ENCODE measurements around the gene PARS2. TPM values are rescaled to one million over a fixed set of nuclear protein-coding genes. Genes with fewer than 3 reads are reported as not detected.

Gene PARS2
- total and polyA plus RNA-seq, 2 experiments from 2014 or later, result 5.9 to 13.6 TPM

DNA sequence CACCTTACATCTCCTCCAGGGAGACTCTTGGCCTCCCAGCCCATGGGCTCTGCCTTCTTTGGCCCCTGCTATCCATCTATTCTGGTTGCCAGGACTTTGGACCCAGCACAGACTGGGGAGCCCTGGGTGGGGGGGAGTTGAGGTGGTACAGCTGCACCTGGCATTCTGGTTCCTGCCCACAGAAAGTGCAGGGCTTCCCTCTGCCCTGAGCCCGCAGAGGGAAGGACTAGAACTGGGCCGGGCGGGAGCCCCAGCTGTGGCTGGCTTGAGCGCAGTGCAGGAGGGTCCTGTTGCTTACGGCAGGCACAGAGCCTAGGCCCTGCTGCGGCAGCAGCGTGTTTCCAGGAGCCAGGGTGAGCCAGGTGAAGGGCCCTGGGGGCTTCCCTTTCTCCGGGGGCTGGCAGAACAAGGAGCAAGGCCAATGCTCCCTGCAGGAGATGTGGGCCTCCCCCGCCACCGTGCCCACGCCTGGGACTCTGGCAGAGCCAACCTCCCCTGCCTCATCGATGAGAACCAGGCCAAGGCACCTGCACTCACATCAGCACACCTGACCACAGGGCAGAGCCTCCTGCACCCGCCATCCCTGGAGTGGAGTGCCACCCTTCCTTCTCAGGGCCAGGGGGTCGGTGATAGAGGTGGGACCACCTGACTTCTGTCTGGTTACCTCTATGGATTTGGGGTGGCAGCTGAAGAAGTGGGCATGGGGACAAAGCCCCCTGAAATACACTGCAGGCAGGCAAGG is 16.1 kb downstream of the PARS2 start:
- peaks cover 5% of the 10 kb centered on the region; the same call in 1 of the 3 replicates for H3K36me3 Mint-ChIP-seq (ENCODE audit: low read depth)
- H3K27ac Mint-ChIP-seq, result no peak overlapping the region
- H3K4me2 ChIP-seq, result no peak overlapping the region
- H4K20me1 ChIP-seq (replicated peaks; ENCODE audit: insufficient read depth), result no peaks in the 10 kb centered on the region
- no peaks in the 10 kb centered on the region for H3K27me3 ChIP-seq (ENCODE audit: insufficient read depth)
- no peak overlapping the region for H3K4me3 ChIP-seq
- TF ChIP-seq, protein P1, sequence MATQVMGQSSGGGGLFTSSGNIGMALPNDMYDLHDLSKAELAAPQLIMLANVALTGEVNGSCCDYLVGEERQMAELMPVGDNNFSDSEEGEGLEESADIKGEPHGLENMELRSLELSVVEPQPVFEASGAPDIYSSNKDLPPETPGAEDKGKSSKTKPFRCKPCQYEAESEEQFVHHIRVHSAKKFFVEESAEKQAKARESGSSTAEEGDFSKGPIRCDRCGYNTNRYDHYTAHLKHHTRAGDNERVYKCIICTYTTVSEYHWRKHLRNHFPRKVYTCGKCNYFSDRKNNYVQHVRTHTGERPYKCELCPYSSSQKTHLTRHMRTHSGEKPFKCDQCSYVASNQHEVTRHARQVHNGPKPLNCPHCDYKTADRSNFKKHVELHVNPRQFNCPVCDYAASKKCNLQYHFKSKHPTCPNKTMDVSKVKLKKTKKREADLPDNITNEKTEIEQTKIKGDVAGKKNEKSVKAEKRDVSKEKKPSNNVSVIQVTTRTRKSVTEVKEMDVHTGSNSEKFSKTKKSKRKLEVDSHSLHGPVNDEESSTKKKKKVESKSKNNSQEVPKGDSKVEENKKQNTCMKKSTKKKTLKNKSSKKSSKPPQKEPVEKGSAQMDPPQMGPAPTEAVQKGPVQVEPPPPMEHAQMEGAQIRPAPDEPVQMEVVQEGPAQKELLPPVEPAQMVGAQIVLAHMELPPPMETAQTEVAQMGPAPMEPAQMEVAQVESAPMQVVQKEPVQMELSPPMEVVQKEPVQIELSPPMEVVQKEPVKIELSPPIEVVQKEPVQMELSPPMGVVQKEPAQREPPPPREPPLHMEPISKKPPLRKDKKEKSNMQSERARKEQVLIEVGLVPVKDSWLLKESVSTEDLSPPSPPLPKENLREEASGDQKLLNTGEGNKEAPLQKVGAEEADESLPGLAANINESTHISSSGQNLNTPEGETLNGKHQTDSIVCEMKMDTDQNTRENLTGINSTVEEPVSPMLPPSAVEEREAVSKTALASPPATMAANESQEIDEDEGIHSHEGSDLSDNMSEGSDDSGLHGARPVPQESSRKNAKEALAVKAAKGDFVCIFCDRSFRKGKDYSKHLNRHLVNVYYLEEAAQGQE (IDR thresholded peaks at IDR 0.05; ENCODE audit: unreplicated experiment), result no peak
- TF ChIP-seq, protein P2, sequence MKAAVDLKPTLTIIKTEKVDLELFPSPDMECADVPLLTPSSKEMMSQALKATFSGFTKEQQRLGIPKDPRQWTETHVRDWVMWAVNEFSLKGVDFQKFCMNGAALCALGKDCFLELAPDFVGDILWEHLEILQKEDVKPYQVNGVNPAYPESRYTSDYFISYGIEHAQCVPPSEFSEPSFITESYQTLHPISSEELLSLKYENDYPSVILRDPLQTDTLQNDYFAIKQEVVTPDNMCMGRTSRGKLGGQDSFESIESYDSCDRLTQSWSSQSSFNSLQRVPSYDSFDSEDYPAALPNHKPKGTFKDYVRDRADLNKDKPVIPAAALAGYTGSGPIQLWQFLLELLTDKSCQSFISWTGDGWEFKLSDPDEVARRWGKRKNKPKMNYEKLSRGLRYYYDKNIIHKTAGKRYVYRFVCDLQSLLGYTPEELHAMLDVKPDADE (IDR thresholded peaks at IDR 0.05), result no peak
- no peak for TF ChIP-seq STAT1 (IDR thresholded peaks at IDR 0.05; ENCODE audit: unreplicated experiment)
- TF ChIP-seq, protein P3, sequence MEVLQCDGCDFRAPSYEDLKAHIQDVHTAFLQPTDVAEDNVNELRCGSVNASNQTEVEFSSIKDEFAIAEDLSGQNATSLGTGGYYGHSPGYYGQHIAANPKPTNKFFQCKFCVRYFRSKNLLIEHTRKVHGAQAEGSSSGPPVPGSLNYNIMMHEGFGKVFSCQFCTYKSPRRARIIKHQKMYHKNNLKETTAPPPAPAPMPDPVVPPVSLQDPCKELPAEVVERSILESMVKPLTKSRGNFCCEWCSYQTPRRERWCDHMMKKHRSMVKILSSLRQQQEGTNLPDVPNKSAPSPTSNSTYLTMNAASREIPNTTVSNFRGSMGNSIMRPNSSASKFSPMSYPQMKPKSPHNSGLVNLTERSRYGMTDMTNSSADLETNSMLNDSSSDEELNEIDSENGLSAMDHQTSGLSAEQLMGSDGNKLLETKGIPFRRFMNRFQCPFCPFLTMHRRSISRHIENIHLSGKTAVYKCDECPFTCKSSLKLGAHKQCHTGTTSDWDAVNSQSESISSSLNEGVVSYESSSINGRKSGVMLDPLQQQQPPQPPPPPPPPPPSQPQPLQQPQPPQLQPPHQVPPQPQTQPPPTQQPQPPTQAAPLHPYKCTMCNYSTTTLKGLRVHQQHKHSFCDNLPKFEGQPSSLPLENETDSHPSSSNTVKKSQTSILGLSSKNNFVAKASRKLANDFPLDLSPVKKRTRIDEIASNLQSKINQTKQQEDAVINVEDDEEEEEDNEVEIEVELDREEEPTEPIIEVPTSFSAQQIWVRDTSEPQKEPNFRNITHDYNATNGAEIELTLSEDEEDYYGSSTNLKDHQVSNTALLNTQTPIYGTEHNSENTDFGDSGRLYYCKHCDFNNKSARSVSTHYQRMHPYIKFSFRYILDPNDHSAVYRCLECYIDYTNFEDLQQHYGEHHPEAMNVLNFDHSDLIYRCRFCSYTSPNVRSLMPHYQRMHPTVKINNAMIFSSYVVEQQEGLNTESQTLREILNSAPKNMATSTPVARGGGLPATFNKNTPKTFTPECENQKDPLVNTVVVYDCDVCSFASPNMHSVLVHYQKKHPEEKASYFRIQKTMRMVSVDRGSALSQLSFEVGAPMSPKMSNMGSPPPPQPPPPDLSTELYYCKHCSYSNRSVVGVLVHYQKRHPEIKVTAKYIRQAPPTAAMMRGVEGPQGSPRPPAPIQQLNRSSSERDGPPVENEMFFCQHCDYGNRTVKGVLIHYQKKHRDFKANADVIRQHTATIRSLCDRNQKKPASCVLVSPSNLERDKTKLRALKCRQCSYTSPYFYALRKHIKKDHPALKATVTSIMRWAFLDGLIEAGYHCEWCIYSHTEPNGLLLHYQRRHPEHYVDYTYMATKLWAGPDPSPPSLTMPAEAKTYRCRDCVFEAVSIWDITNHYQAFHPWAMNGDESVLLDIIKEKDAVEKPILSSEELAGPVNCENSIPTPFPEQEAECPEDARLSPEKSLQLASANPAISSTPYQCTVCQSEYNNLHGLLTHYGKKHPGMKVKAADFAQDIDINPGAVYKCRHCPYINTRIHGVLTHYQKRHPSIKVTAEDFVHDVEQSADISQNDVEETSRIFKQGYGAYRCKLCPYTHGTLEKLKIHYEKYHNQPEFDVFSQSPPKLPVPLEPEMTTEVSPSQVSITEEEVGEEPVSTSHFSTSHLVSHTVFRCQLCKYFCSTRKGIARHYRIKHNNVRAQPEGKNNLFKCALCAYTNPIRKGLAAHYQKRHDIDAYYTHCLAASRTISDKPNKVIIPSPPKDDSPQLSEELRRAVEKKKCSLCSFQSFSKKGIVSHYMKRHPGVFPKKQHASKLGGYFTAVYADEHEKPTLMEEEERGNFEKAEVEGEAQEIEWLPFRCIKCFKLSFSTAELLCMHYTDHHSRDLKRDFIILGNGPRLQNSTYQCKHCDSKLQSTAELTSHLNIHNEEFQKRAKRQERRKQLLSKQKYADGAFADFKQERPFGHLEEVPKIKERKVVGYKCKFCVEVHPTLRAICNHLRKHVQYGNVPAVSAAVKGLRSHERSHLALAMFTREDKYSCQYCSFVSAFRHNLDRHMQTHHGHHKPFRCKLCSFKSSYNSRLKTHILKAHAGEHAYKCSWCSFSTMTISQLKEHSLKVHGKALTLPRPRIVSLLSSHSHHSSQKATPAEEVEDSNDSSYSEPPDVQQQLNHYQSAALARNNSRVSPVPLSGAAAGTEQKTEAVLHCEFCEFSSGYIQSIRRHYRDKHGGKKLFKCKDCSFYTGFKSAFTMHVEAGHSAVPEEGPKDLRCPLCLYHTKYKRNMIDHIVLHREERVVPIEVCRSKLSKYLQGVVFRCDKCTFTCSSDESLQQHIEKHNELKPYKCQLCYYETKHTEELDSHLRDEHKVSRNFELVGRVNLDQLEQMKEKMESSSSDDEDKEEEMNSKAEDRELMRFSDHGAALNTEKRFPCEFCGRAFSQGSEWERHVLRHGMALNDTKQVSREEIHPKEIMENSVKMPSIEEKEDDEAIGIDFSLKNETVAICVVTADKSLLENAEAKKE (CRISPR knock-in tag; IDR thresholded peaks at IDR 0.05), result no peak
- TF ChIP-seq EZH2phosphoT487 (IDR thresholded peaks at IDR 0.05; ENCODE audit: unreplicated experiment), result no peak
- TF ChIP-seq JUNB (IDR thresholded peaks at IDR 0.05; ENCODE audit: unreplicated experiment), result no peak
- no peak for DNase-seq (ENCODE audit: low spot score)
- no peaks in the 10 kb centered on the region for H3K79me2 ChIP-seq (replicated peaks; ENCODE audit: insufficient read depth)
- H3K9me2 ChIP-seq (ENCODE audit: insufficient read depth), result no peaks in the 10 kb centered on the region
- H3K27me3 Mint-ChIP-seq (ENCODE audit: insufficient read depth, low read depth, poor library complexity), result peaks cover 7% of the 10 kb centered on the region
- no peak overlapping the region for H2AFZ ChIP-seq
- H3K4me3 Mint-ChIP-seq, result no peak overlapping the region
- no peak overlapping the region for H3K27ac ChIP-seq (ENCODE audit: low read depth)
- peaks cover 17% of the 10 kb centered on the region for H3K4me1 Mint-ChIP-seq
- H3K9me3 Mint-ChIP-seq, result peaks cover 2% of the 10 kb centered on the region; the same call in 1 of the 3 replicates
- no peaks in the 10 kb centered on the region for H3K36me3 ChIP-seq (ENCODE audit: insufficient read depth)
- no peaks in the 10 kb centered on the region for H3F3A ChIP-seq (replicated peaks; ENCODE audit: low read depth)
- no peak for ATAC-seq
- peaks cover 16% of the 10 kb centered on the region; the same call in 1 of the 2 replicates for H3K4me1 ChIP-seq (ENCODE audit: insufficient read depth)

Measured in GM23338 (cell line).